Lung (tissue), 16 donors: ENCODE results near the gene SIGLEC11. TPM values are rescaled to one million over a fixed set of nuclear protein-coding genes. Genes with fewer than 3 reads are reported as not detected.
"Not testable (repeated sequence)": the region's sequence is repeated elsewhere in the genome, so short reads cannot be mapped to it uniquely, and the experiment has no call there.

ENCODE experiments used
- ATAC-seq: fragments of 200-7000 bp; cut with Tn5 transposase; one replicate; pipeline ENCODE4 v1.9.1; 2020; ENCODE audit warnings: moderate number of reproducible peaks; ENCODE audit not compliant: insufficient read depth, low FRiP score
- DNase-seq, 3 donors: peaks; one replicate each; pipeline ENCODE4 v3.0.0-alpha.2; 2013 to 2017
- H3K27ac ChIP-seq, 2 donors: one replicate each; pipeline ENCODE4 v1.5.1; 2013; ENCODE audit warnings: mild to moderate bottlenecking in 2 of 2, moderate library complexity in 2 of 2, control low read depth in 1 of 2, inconsistent platforms in 1 of 2, low read depth in 1 of 2, low read length in 1 of 2
- H3K27me3 ChIP-seq, 3 donors: one replicate each; pipeline ENCODE4 v1.5.1; 2013; ENCODE audit warnings: low read length in 2 of 3; ENCODE audit not compliant: control insufficient read depth in 3 of 3, insufficient read depth in 3 of 3
- H3K36me3 ChIP-seq, 4 donors: one replicate each; pipeline ENCODE4 v1.5.1; 2013; ENCODE audit warnings: low read length in 4 of 4, mild to moderate bottlenecking in 1 of 4, moderate library complexity in 1 of 4; ENCODE audit not compliant: control insufficient read depth in 4 of 4, insufficient read depth in 4 of 4
- H3K4me1 ChIP-seq, 5 donors: one replicate each; pipeline ENCODE4 v1.5.1; 2013; ENCODE audit warnings: low read length in 5 of 5, mild to moderate bottlenecking in 2 of 5, moderate library complexity in 1 of 5; ENCODE audit not compliant: control insufficient read depth in 5 of 5, insufficient read depth in 5 of 5
- H3K4me3 ChIP-seq: one replicate; pipeline ENCODE4 v1.5.1; 2013; ENCODE audit warnings: mild to moderate bottlenecking, control low read depth, moderate library complexity
- H3K9ac ChIP-seq, 2 donors: one replicate each; pipeline ENCODE4 v1.5.1; 2013; ENCODE audit warnings: low read length in 2 of 2, control low read depth in 1 of 2; ENCODE audit not compliant: insufficient read depth in 1 of 2
- H3K9me3 ChIP-seq, 4 donors: one replicate each; pipeline ENCODE4 v1.5.1; 2013; ENCODE audit warnings: low read length in 3 of 4, mild to moderate bottlenecking in 1 of 4, moderate library complexity in 1 of 4; ENCODE audit not compliant: control insufficient read depth in 4 of 4, insufficient read depth in 3 of 4
- WGBS, 2 donors: extraction: QIAGEN DNeasy Blood & Tissue Kit; methylation state at CpG; one replicate each; pipeline ENCODE4 v1.1.7; 2013; 5-methylcytosine and 5-hydroxymethylcytosine counted together
- long read RNA-seq, 5 donors: transcript quantifications; one replicate each; lab custom pipeline, GENCODE V29; 2026
- polyA plus RNA-seq, 2 donors: library from polyadenylated mRNA; stranded (reverse); fragments of 200-250 nt; gene quantifications; one replicate each; pipeline ENCODE4 v1.2.1, GENCODE V29; 2013
- total RNA-seq, 2 donors: library from RNA; depleted of rRNA in 1 of 2; stranded (reverse); fragments of >200 nt in 1 of 2; gene quantifications; one replicate each; pipeline ENCODE4 v1.2.1, GENCODE V29; 2014 to 2021
- TF ChIP-seq, protein P1 (sequence below): IDR thresholded peaks from 2 replicates; pipeline ENCODE4 v1.5.1; 2012; ENCODE audit warnings: mild to moderate bottlenecking; ENCODE audit errors: control extremely low read depth, extremely low read depth
- donor health status: control.
- donor health status: control.
- donor health status: Bipolar disorder and iron deficiency.
- donor health status: healthy.
- donor health status: DM: yes; HTN: yes; CAD: no.

The SIGLEC11 gene, protein sequence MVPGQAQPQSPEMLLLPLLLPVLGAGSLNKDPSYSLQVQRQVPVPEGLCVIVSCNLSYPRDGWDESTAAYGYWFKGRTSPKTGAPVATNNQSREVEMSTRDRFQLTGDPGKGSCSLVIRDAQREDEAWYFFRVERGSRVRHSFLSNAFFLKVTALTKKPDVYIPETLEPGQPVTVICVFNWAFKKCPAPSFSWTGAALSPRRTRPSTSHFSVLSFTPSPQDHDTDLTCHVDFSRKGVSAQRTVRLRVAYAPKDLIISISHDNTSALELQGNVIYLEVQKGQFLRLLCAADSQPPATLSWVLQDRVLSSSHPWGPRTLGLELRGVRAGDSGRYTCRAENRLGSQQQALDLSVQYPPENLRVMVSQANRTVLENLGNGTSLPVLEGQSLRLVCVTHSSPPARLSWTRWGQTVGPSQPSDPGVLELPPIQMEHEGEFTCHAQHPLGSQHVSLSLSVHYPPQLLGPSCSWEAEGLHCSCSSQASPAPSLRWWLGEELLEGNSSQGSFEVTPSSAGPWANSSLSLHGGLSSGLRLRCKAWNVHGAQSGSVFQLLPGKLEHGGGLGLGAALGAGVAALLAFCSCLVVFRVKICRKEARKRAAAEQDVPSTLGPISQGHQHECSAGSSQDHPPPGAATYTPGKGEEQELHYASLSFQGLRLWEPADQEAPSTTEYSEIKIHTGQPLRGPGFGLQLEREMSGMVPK
- total RNA-seq = 1 to 10 TPM; 1.5 to 6.5 TPM
- polyA plus RNA-seq = 1 to 10 TPM; 1.3 to 5.0 TPM
- long read RNA-seq, donor 1 = 0 reads
- long read RNA-seq, donor 2 = 0 reads
- long read RNA-seq, donor 3 = 0 reads
- long read RNA-seq, donor 4 = 0 reads
- long read RNA-seq, donor 5 = 0 reads

DNA sequence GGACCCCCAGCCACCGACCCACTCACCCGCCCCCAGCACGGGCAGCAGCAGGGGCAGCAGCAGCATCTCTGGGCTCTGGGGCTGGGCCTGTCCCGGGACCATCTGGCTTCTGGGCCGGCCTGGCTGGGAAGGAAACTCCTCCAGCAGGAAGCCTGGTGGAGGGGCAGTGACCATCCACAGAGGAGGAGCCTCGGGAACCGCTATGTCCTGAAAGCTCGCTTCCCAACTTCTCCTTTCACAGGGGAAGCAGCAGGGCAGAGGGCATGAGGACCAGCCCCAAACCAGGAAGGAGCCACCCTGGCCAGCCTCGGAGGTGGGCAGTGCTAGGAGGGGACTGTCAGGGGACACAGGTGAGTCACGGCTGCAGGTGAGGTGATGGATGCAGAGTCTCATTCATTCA is at the start of gene SIGLEC11:
Gene SIGLEC11, minus strand, starts transcription at position 193 of the 400 bp plus-strand sequence. Its CDS starts 91 bp downstream, at position 102.
- DNase-seq, H3K36me3 ChIP-seq, H3K27me3 ChIP-seq, H3K9me3 ChIP-seq, H3K27ac ChIP-seq, H3K9ac ChIP-seq, H3K4me3 ChIP-seq: not testable (repeated sequence)
- ATAC-seq = peak; percentile 53
- H3K4me1 ChIP-seq = peaks cover 0 to 10% (median 0%) of the 10 kb centered on the region in 5 donors
- WGBS, 2 donors = 40 to 46% methylated on average over 5 of the region's 10 CpGs

DNA sequence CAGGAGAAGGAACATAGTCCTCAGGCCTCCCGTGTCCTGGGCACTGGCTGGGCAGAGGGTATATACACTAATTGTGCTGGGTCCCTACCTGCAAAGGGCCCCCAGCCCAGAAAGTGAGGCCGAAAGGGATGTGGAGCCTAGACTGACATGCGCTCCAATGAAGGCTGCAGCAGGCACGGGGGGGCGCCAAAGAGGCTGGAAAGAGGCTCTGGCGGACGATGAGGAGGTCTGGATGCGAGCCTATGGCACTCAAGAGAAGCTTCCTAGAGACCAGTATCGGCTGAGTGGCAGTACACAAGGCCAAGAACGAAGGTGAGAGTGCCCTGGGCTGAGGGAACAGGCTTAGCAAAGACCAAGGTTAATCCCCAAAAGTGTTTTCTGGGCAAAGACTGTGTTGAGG is 47.6 kb upstream of the SIGLEC11 start:
- Histone ChIP-seq H3K9ac (no peak overlapping the region), H3K4me1 (no peaks in the 10 kb centered on the region), H3K27ac (no peak overlapping the region), H3K27me3 (no peaks in the 10 kb centered on the region), H3K9me3 (no peaks in the 10 kb centered on the region), H3K36me3 (peaks cover 17 to 53% (median 42%) of the 10 kb centered on the region in 4 donors), H3K4me3 (no peak overlapping the region)
- WGBS, 2 donors = 65 to 76% methylated on average over 10 of the region's 10 CpGs
- TF ChIP-seq, protein P1, sequence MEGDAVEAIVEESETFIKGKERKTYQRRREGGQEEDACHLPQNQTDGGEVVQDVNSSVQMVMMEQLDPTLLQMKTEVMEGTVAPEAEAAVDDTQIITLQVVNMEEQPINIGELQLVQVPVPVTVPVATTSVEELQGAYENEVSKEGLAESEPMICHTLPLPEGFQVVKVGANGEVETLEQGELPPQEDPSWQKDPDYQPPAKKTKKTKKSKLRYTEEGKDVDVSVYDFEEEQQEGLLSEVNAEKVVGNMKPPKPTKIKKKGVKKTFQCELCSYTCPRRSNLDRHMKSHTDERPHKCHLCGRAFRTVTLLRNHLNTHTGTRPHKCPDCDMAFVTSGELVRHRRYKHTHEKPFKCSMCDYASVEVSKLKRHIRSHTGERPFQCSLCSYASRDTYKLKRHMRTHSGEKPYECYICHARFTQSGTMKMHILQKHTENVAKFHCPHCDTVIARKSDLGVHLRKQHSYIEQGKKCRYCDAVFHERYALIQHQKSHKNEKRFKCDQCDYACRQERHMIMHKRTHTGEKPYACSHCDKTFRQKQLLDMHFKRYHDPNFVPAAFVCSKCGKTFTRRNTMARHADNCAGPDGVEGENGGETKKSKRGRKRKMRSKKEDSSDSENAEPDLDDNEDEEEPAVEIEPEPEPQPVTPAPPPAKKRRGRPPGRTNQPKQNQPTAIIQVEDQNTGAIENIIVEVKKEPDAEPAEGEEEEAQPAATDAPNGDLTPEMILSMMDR = no peak
- no peak for DNase-seq
- no peak for ATAC-seq

DNA sequence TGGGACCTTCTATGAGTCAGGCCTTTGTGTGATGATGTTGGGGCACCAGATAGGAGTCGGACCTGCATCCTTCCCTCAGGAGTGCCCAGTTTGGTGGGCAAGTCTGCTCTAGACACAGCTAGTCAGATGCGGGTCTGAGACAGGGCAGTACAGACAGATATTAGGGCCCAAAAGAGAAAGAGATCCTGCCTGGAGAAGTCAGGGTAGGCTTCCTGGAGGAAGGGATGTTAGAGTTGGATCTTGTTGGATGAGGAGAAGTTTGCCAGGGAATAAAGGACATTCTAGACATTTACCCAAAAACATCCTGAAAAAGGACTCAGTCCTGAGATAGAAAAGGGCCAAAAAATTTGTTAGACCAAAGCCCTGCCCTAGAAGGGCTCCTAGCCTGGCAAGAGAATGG is 47.0 kb upstream of the SIGLEC11 start:
- 95% methylated on average over 2 of the region's 2 CpGs for WGBS, 2 donors
- no peaks in the 10 kb centered on the region for H3K4me1 ChIP-seq
- H3K9ac ChIP-seq = no peak overlapping the region
- no peak overlapping the region for H3K27ac ChIP-seq
- peaks cover 11 to 50% (median 44%) of the 10 kb centered on the region in 4 donors for H3K36me3 ChIP-seq
- no peak for ATAC-seq
- no peak for DNase-seq
- no peak overlapping the region for H3K4me3 ChIP-seq
- H3K27me3 ChIP-seq = no peaks in the 10 kb centered on the region
- TF ChIP-seq, protein P1 = no peak
- no peaks in the 10 kb centered on the region for H3K9me3 ChIP-seq

DNA sequence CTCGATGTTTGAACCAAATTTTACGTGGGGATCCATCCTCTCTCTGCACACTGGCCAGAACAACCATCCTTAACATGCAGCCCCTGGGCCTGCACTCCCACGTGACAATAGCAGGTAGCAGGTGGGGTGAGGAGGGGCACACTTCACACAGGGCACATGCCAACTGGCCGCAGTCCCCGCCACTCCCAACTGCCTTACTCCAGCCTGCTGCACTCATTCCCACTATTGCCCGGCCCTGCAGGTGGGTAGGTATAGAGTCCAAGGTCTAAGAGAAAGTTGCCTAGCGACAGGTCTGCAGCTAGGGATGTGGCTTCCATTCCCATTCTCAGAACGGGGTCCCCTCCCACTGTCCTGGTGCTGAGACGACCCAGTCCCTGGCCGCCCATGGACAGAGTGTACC is 46.2 kb upstream of the SIGLEC11 start:
- H3K27me3 ChIP-seq = no peaks in the 10 kb centered on the region
- H3K9ac ChIP-seq = no peak overlapping the region
- no peak overlapping the region for H3K4me3 ChIP-seq
- H3K9me3 ChIP-seq = no peaks in the 10 kb centered on the region
- 90 to 96% methylated on average over 10 of the region's 10 CpGs for WGBS, 2 donors
- ATAC-seq = no peak
- H3K36me3 ChIP-seq = peaks cover 11 to 54% (median 47%) of the 10 kb centered on the region in 4 donors
- DNase-seq = no peak
- TF ChIP-seq, protein P1 = no peak
- H3K27ac ChIP-seq = no peak overlapping the region
- H3K4me1 ChIP-seq = no peaks in the 10 kb centered on the region
